HUES6 (cell line): ENCODE measurements around the gene PCYOX1L.

Experiments
- H3K27ac ChIP-seq: 2 replicates; pipeline ENCODE4 v1.7.0; 2013; ENCODE audit warnings: low read depth, mild to moderate bottlenecking, low read length, inconsistent platforms
- H3K27me3 ChIP-seq: 2 replicates; pipeline ENCODE4 v1.6.1; 2013; ENCODE audit warnings: low read length; ENCODE audit not compliant: control insufficient read depth, insufficient read depth
- H3K36me3 ChIP-seq: 2 replicates; pipeline ENCODE4 v1.6.1; 2013; ENCODE audit warnings: low read length; ENCODE audit not compliant: control insufficient read depth, insufficient read depth
- H3K4me1 ChIP-seq: 2 replicates; pipeline ENCODE4 v1.6.1; 2013; ENCODE audit warnings: low read length; ENCODE audit not compliant: control insufficient read depth, insufficient read depth
- H3K4me3 ChIP-seq: 2 replicates; pipeline ENCODE4 v1.5.1; 2013; ENCODE audit warnings: low read depth, low read length
- H3K9ac ChIP-seq: one replicate; pipeline ENCODE4 v1.6.1; 2013; ENCODE audit warnings: mild to moderate bottlenecking, low read length
- H3K9me3 ChIP-seq: 2 replicates; pipeline ENCODE4 v1.6.1; 2013; ENCODE audit warnings: low read depth, low read length; ENCODE audit not compliant: control insufficient read depth, insufficient read depth

Gene PCYOX1L

DNA sequence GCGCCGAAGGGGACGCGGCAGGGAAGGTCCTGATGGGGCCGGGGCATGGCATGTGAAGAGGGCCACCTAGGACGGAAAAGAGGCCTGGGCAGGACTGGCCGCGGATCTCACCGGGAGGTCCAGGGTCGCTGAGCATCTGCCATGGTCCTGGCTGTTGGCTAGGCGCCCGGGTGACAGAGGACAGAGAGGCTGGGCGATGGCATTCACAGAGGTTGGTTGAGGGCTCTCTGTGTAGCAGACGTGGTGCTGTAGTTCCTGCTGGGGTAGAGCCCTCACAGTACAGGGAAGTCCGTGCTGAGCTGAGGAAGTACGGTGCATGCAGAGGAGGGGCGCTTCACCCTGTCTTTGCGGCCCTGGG, 427 bp downstream of the PCYOX1L start:
- Histone ChIP-seq H3K4me3 (peak overlapping the region; percentile 90), H3K27ac (no peak overlapping the region), H3K9ac (peak overlapping the region; percentile 52), H3K9me3 (no peaks in the 10 kb centered on the region), H3K36me3 (peaks cover 25% of the 10 kb centered on the region), H3K27me3 (no peaks in the 10 kb centered on the region; the same call in 1 of the 2 replicates), H3K4me1 (peaks cover 5% of the 10 kb centered on the region)

DNA sequence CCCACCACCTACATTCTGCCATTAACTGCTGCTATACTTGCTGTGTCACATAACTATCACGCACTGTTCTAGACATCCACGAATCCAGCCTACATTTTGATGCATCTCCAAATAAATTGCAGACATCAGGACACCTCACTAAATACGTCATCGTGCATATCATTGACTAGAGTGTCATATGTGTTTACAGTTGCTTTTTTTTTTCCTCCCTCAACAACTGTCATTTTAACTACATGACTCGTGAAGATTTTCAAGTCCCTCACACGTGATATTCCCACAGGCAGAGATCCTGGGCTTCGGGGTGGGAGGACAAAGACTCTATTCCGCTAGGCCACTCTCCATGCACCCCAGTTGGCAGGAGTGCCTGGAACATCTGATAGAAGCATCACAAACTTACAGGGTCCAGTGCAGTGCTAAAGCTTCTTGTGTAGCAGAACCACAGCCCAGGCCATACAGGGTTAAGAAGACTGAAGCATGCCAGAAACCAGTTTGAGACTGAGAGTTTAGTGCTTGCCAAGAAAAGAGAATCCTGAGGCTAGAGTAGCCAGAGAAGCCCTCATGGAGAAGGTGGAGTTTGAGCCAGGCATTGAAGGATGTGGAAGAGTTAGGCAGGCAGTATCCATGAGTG, 1.1 kb downstream of the PCYOX1L start:
- Histone ChIP-seq H3K9me3 (no peaks in the 10 kb centered on the region), H3K4me3 (peak overlapping the region; percentile 90), H3K27ac (no peak overlapping the region), H3K27me3 (no peaks in the 10 kb centered on the region; the same call in 1 of the 2 replicates), H3K36me3 (peaks cover 18% of the 10 kb centered on the region), H3K4me1 (peaks cover 5% of the 10 kb centered on the region), H3K9ac (no peak overlapping the region)

GRCh38 chr5:149360272-149360671, 2.4 kb downstream of the PCYOX1L start:
- Histone ChIP-seq H3K4me3 (no peak overlapping the region), H3K27ac (no peak overlapping the region), H3K9ac (no peak overlapping the region), H3K27me3 (no peaks in the 10 kb centered on the region; the same call in 1 of the 2 replicates), H3K36me3 (peaks cover 8% of the 10 kb centered on the region), H3K4me1 (peaks cover 5% of the 10 kb centered on the region), H3K9me3 (no peaks in the 10 kb centered on the region)

GRCh38 chr5:149362541-149362940, 4.7 kb downstream of the PCYOX1L start:
- Histone ChIP-seq H3K36me3 (no peaks in the 10 kb centered on the region), H3K9me3 (no peaks in the 10 kb centered on the region), H3K9ac (no peak overlapping the region), H3K27ac (no peak overlapping the region), H3K27me3 (no peaks in the 10 kb centered on the region; the same call in 1 of the 2 replicates), H3K4me3 (no peak overlapping the region), H3K4me1 (peaks cover 7% of the 10 kb centered on the region)

DNA sequence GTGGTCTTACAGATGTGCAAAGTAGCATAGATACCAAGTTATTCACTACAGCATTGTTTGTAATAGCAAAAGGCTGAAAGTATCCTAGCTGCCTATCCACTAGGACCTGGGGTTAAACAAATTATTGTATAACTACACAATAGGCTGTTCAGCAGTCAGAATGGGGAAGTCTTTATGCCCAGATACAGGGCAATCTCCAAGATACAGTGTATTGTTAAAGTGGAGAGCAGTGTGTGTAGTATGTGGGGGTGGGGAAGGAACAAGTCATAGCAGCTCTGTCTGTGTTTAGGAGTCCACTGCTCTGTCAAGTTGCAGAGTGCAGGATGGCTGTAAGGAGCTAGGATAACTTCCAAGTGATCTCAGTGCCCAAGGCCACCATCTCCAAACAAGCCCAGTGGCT, 5.5 kb downstream of the PCYOX1L start:
- Histone ChIP-seq H3K36me3 (no peaks in the 10 kb centered on the region; the same call in 1 of the 2 replicates), H3K4me3 (no peak overlapping the region), H3K27ac (no peak overlapping the region), H3K27me3 (no peaks in the 10 kb centered on the region; the same call in 1 of the 2 replicates), H3K4me1 (peaks cover 10% of the 10 kb centered on the region), H3K9ac (no peak overlapping the region), H3K9me3 (no peaks in the 10 kb centered on the region)

GRCh38 chr5:149363936-149364335, 6.1 kb downstream of the PCYOX1L start:
- peaks cover 6% of the 10 kb centered on the region for H3K4me1 ChIP-seq
- H3K27ac ChIP-seq, result no peak overlapping the region

GRCh38 chr5:149364719-149365118, 6.9 kb downstream of the PCYOX1L start:
- Histone ChIP-seq H3K9ac (no peak overlapping the region), H3K4me3 (no peak overlapping the region), H3K36me3 (peaks cover 2% of the 10 kb centered on the region; the same call in 1 of the 2 replicates), H3K27me3 (no peaks in the 10 kb centered on the region), H3K9me3 (no peaks in the 10 kb centered on the region), H3K27ac (no peak overlapping the region), H3K4me1 (peaks cover 6% of the 10 kb centered on the region)

More at GRCh38 chr5:149363936-149364335, 6.1 kb downstream of the PCYOX1L start:
- H3K9me3 ChIP-seq, result no peaks in the 10 kb centered on the region
- H3K27me3 ChIP-seq, result no peaks in the 10 kb centered on the region; the same call in 1 of the 2 replicates
- H3K9ac ChIP-seq, result no peak overlapping the region
- no peak overlapping the region for H3K4me3 ChIP-seq
- no peaks in the 10 kb centered on the region; the same call in 1 of the 2 replicates for H3K36me3 ChIP-seq

GRCh38 chr5:149365418-149365817, 7.6 kb downstream of the PCYOX1L start:
- H3K9ac ChIP-seq, result no peak overlapping the region
- no peak overlapping the region for H3K27ac ChIP-seq
- no peaks in the 10 kb centered on the region for H3K27me3 ChIP-seq
- no peak overlapping the region for H3K4me3 ChIP-seq
- no peaks in the 10 kb centered on the region for H3K9me3 ChIP-seq
- H3K36me3 ChIP-seq, result peaks cover 2% of the 10 kb centered on the region; the same call in 1 of the 2 replicates
- peaks cover 6% of the 10 kb centered on the region for H3K4me1 ChIP-seq

- no peak overlapping the region for H3K27ac ChIP-seq
- no peak overlapping the region for H3K4me3 ChIP-seq
- peaks cover 2% of the 10 kb centered on the region; the same call in 1 of the 2 replicates for H3K36me3 ChIP-seq
- peaks cover 9% of the 10 kb centered on the region for H3K4me1 ChIP-seq
- no peaks in the 10 kb centered on the region for H3K9me3 ChIP-seq
- H3K27me3 ChIP-seq, result no peaks in the 10 kb centered on the region
- H3K9ac ChIP-seq, result no peak overlapping the region
These were observed 8.4 kb downstream of the PCYOX1L start for GRCh38 chr5:149366169-149366729.

DNA sequence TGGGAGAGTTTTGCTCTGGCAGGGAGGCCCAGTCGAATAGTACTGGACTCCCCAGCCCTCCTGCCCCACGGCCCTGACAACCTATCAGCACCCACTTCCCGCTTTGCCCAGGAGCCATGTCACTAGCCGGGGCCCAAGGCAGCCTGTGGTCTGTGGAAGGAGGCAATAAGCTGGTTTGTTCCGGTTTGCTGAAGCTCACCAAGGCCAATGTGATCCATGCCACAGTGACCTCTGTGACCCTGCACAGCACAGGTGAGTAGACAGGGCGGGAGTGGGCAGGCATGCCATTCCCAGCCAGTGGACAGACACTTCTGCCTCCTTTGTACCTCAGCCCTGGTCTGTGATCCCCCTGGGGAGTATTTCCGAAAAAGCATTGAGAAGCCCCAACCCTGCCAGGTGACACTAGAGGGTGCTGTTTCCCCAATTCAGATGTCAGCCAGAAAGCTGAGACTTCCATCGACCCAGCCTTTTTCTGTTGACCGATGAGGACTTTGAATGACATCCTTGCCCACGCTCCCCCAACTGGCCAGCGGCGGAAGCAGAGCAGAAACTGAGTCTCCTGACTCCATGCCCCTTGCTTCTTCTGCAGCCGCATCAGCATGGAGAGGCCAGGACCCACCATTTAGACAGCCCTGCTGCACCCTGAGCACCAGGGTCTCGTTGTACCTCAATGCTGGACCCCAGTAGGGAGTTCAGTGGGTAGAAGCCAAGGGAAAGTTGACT, 9.6 kb downstream of the PCYOX1L start:
- H3K36me3 ChIP-seq, result peaks cover 2% of the 10 kb centered on the region; the same call in 1 of the 2 replicates
- H3K4me3 ChIP-seq, result no peak overlapping the region
- H3K4me1 ChIP-seq, result peaks cover 9% of the 10 kb centered on the region
- H3K9ac ChIP-seq, result no peak overlapping the region
- no peaks in the 10 kb centered on the region for H3K27me3 ChIP-seq
- no peaks in the 10 kb centered on the region for H3K9me3 ChIP-seq
- no peak overlapping the region for H3K27ac ChIP-seq
